ENCODE measurements around the gene ETDC.

The ETDC gene

GRCh38 chrX:135347381-135348016 lies 38.2 kb downstream of the ETDC start:
- no peak for TF ChIP-seq CTCF (IDR thresholded peaks at IDR 0.05; ENCODE audit: insufficient read depth, missing control alignments)
- no peak for FAIRE-seq
- DNase-seq (ENCODE audit: insufficient read length, low spot score): no peak

- no peak for FAIRE-seq
- no peak for TF ChIP-seq CTCF (IDR thresholded peaks at IDR 0.05; ENCODE audit: insufficient read depth, missing control alignments)
- DNase-seq (ENCODE audit: insufficient read length, low spot score): no peak
Measured at GRCh38 chrX:135354288-135354687, 45.0 kb downstream of the ETDC start.
